HepG2 (cell line): Measurements from ENCODE around the gene CSKMT. TPM values are rescaled to one million over a fixed set of nuclear protein-coding genes. Genes with fewer than 3 reads are reported as not detected.
A peak's percentile ranks its signal among the peaks of the same experiment; 100 is the strongest.

Experiments used
- ATAC-seq: fragments of 200-7000 bp; cut with Tn5 transposase; 3 replicates; pipeline ENCODE4 v1.9.1; 2020; ENCODE audit warnings: mild to moderate bottlenecking, moderate library complexity
- BruUV-seq: library from RNA; stranded (reverse); fragments of 400-500 nt; replicated peaks from 2 replicates; lab custom pipeline; 2021; lab: Mats Ljungman, UMichigan
- CTCF ChIA-PET: fragments of 300-600 bp; formaldehyde crosslinking; extraction: SDS; loops from one replicate; lab custom pipeline; 2021; ENCODE audit warnings: low total read pairs, inconsistent platforms, low intra/inter-chr PET ratio; lab: Yijun Ruan, JAX
- POLR2A ChIA-PET: fragments of 350-600 bp; sonication (Branson Sonifier 250); formaldehyde crosslinking; loops from one replicate; lab custom pipeline; 2020; ENCODE audit warnings: antibody characterized with exemption, inconsistent platforms; lab: Yijun Ruan, JAX
- DNase-seq: peaks from one replicate; pipeline ENCODE4 v3.0.0-alpha.2; 2015; ENCODE audit warnings: low spot score
- FAIRE-seq: peaks from 3 replicates; lab custom pipeline; 2011; peaks lifted over from hg19 to GRCh38; lab: Jason Lieb, UNC
- H2AFZ ChIP-seq: one replicate; pipeline ENCODE4 v1.6.1; 2011; ENCODE audit warnings: low read length, inconsistent platforms
- H3K27ac ChIP-seq: fragments of 300-600 bp; 3 replicates; pipeline ENCODE4 v1.8.0; 2011; ENCODE audit warnings: mixed run types, mild to moderate bottlenecking, mixed read lengths, low read length, inconsistent platforms; ENCODE audit not compliant: insufficient read depth; ENCODE audit errors: extremely low read length
- H3K27me3 ChIP-seq, 2 experiments: fragments of 200-600 bp in 1 of 2; 2 replicates in 1 of 2; 3 replicates in 1 of 2; pipeline versions ENCODE4 v1.6.0 to v1.8.0; 2011; ENCODE audit warnings: low read length in 2 of 2, mild to moderate bottlenecking in 2 of 2, moderate library complexity in 2 of 2, inconsistent platforms in 1 of 2; ENCODE audit not compliant: insufficient read depth in 2 of 2, control insufficient read depth in 1 of 2
- H3K36me3 ChIP-seq, 2 experiments: fragments of 200-600 bp in 1 of 2; replicated peaks in 1 of 2; 2 replicates in 1 of 2; 3 replicates in 1 of 2; pipeline versions ENCODE4 v1.5.1 to v1.8.0; 2011; ENCODE audit warnings: low read length in 2 of 2, inconsistent platforms in 1 of 2; ENCODE audit not compliant: insufficient read depth in 2 of 2, control insufficient read depth in 1 of 2
- H3K4me1 ChIP-seq: 2 replicates; pipeline ENCODE4 v1.5.1; 2012; ENCODE audit warnings: low read length, inconsistent platforms; ENCODE audit not compliant: insufficient read depth
- H3K4me2 ChIP-seq: 2 replicates; pipeline ENCODE4 v1.6.0; 2011; ENCODE audit warnings: low read depth, low read length, inconsistent platforms
- H3K4me3 ChIP-seq, 3 experiments: fragments of 200-600 bp in 1 of 3; sonication (generic), shearing (Covaris generic) in 1 of 3; replicated peaks in 1 of 3; 2 replicates each; pipeline ENCODE4 v1.5.1; 2011 to 2016; ENCODE audit warnings: low read length in 3 of 3, inconsistent platforms in 2 of 3, low read depth in 2 of 3, mild to moderate bottlenecking in 2 of 3, control low read depth in 1 of 3, mixed read lengths in 1 of 3; ENCODE audit not compliant: insufficient read depth in 1 of 3
- H3K79me2 ChIP-seq: one replicate; pipeline ENCODE4 v1.6.1; 2011; ENCODE audit warnings: low read length, inconsistent platforms; ENCODE audit not compliant: insufficient read depth
- H3K9ac ChIP-seq: 2 replicates; pipeline ENCODE4 v1.6.0; 2011; ENCODE audit warnings: mild to moderate bottlenecking, low read depth, low read length, inconsistent platforms; ENCODE audit not compliant: insufficient read depth
- H3K9me3 ChIP-seq: 2 replicates; pipeline ENCODE4 v1.5.1; 2012; ENCODE audit warnings: mild to moderate bottlenecking, low read length
- H4K20me1 ChIP-seq: 2 replicates; pipeline ENCODE4 v1.6.0; 2011; ENCODE audit warnings: inconsistent platforms, mild to moderate bottlenecking, low read length, moderate library complexity; ENCODE audit not compliant: insufficient read depth
- SMC3 ChIP-seq: IDR thresholded peaks from 2 replicates; pipeline ENCODE4 v1.6.1; 2011; ENCODE audit warnings: low read length, improper control_type of control experiment
- STAG1 ChIP-seq: sonication (generic); formaldehyde crosslinking; IDR thresholded peaks from 2 replicates; pipeline ENCODE4 v1.4.0; 2020; ENCODE audit warnings: missing genetic modification reagents
- ZBTB38 ChIP-seq: sonication (generic); formaldehyde crosslinking; IDR thresholded peaks from 2 replicates; pipeline ENCODE4 v1.5.1; 2020; ENCODE audit warnings: mild to moderate bottlenecking, missing genetic modification reagents
- ZKSCAN1 ChIP-seq: fragments of 150-350 bp; IDR thresholded peaks from 2 replicates; pipeline ENCODE4 v1.6.1; 2014; ENCODE audit warnings: low read length
- ZNF510 ChIP-seq: sonication (generic); formaldehyde crosslinking; IDR thresholded peaks from 2 replicates; pipeline ENCODE4 v1.4.0; 2020; ENCODE audit warnings: low read depth, mild to moderate bottlenecking, missing genetic modification reagents
- ZNF530 ChIP-seq: sonication (generic); formaldehyde crosslinking; IDR thresholded peaks from 2 replicates; pipeline ENCODE4 v1.5.0; 2020; ENCODE audit warnings: low read depth, mild to moderate bottlenecking, missing genetic modification reagents
- WGBS: methylation state at CpG from one replicate; pipeline ENCODE4 v1.1.6; 2017; ENCODE audit warnings: low lambda C conversion rate; 5-methylcytosine and 5-hydroxymethylcytosine counted together
- in situ Hi-C: cut with HindIII; loops from 2 replicates; pipeline ENCODE4 v1.10.0; 2017; ENCODE audit warnings: low pct_unique_long_range_greater_than_20kb; ENCODE audit not compliant: extremely low pct_ligation_motif_present
- intact Hi-C: fragments of 100-400 bp; cut with micrococcal nuclease; formaldehyde crosslinking; loops from one replicate; pipeline ENCODE4 v1.10.0; 2022; ENCODE audit not compliant: unreplicated experiment
- polyA plus RNA-seq, 8 experiments: library from polyadenylated mRNA; depleted of rRNA in 3 of 8; stranded (reverse) in 7 of 8; unstranded in 1 of 8; fragments of >200 nt; fragmentation: Illumina TruSeq in 4 of 8; extraction: Trizol in 4 of 8; gene quantifications; 2 replicates each; pipeline versions ENCODE4 v1.2.1 to v1.2.3, GENCODE V29; 2011 to 2016; ENCODE audit warnings: low read depth in 4 of 8, missing spikeins in 1 of 8, mixed read lengths in 1 of 8; ENCODE audit not compliant: insufficient read depth in 1 of 8
- total RNA-seq, 5 experiments: library from RNA; depleted of rRNA; stranded (reverse); fragments of >200 nt; fragmentation: Illumina TruSeq; extraction: Trizol; gene quantifications; 2 replicates each; pipeline ENCODE4 v1.2.3, GENCODE V29; 2016; ENCODE audit warnings: low read depth in 1 of 5
- TF ChIP-seq, protein P1 (sequence below): sonication (generic); formaldehyde crosslinking; IDR thresholded peaks from 2 replicates; pipeline ENCODE4 v1.8.1; 2022; ENCODE audit warnings: low read depth, mild to moderate bottlenecking, missing genetic modification reagents
- TF ChIP-seq, protein P2 (sequence below): sonication (generic); formaldehyde crosslinking; IDR thresholded peaks from 2 replicates; pipeline ENCODE4 v1.4.0; 2020; ENCODE audit warnings: mild to moderate bottlenecking, missing genetic modification reagents
- TF ChIP-seq, protein P3 (sequence below): sonication (generic); formaldehyde crosslinking; IDR thresholded peaks from 2 replicates; pipeline ENCODE4 v1.5.0; 2020; ENCODE audit warnings: mild to moderate bottlenecking, missing genetic modification reagents, borderline replicate concordance
- TF ChIP-seq, protein P4 (sequence below): sonication (generic); formaldehyde crosslinking; IDR thresholded peaks from 2 replicates; pipeline ENCODE4 v1.4.0; 2020; ENCODE audit warnings: missing genetic modification reagents

Gene CSKMT
- total and polyA plus RNA-seq, 2 of the 13 experiments (the other 11 are each of a cell fraction or from before 2014, with no cell fraction given) = 7.6 to 31.8 TPM

DNA sequence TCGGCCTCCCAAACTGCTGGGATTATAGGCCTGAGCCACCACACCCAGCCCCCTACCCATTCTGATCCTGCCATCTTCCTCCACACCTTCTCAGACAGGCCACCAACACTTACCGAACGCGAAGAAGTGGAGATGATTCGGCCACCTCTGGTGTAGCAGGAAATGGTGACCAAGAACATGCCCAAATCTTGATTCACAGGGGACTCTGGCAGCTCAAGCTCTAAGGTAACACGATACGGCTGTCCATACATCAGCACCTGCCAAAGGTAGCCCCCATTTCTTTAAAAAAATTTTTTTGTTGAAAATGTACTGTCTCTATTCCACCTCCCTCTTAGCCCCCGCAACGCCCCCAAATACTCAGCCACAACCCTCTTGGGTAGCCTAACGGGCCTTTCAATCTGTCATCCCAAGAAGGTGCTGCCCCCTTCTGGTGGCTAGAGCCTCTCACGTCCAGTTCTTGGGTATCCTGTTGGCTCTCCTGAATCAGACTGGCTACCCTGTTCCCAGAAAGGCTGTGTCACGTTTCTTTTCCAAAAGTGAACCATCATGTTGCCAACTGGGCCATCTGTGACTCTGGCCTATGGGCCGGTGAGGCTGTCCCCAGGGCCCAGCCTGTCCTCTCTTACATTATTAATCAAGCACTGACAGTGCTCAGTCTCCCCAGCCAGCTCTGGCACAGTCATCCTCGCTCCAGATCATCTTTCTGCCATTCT, 29.5 kb downstream of the CSKMT start:
- H4K20me1 ChIP-seq = no peaks in the 10 kb centered on the region
- no peak overlapping the region for H3K4me2 ChIP-seq
- H3K9me3 ChIP-seq = no peaks in the 10 kb centered on the region
- ChIA-PET CTCF (interaction anchor here (0.8 to 1.6 kb wide), 3 partner anchors 14 to 314 kb away, joined by 3 to 9 read pairs (median 4); partner anchors contain the start of genes EML3 and ROM1), POLR2A (no interaction called here)
- in situ Hi-C loops (no loop called here), intact Hi-C loops (loop anchor here (1.0 kb wide), 1 partner anchor 314 kb away; no protein-coding TSS in a partner anchor)
- H3K9ac ChIP-seq = no peak overlapping the region
- no peak overlapping the region for H2AFZ ChIP-seq
- 79% methylated on average over 14 of the region's 14 CpGs for WGBS
- no peaks in the 10 kb centered on the region for H3K27me3 ChIP-seq
- H3K4me1 ChIP-seq = no peaks in the 10 kb centered on the region
- H3K4me3 ChIP-seq = no peak overlapping the region
- H3K36me3 ChIP-seq = peaks cover 17 to 37% of the 10 kb centered on the region in 2 experiments
- no peak overlapping the region for H3K27ac ChIP-seq
- BruUV-seq = no TSS peak
- peak; percentile 86 for ATAC-seq
- FAIRE-seq = peak; percentile 52
- H3K79me2 ChIP-seq = no peaks in the 10 kb centered on the region
- DNase-seq = peak; percentile 70
- 0 out of 2 replicates have a peak, but pooled peaks have one; percentile 32 for TF ChIP-seq ZBTB38 (CRISPR knock-in tag)
- TF ChIP-seq, protein P1, sequence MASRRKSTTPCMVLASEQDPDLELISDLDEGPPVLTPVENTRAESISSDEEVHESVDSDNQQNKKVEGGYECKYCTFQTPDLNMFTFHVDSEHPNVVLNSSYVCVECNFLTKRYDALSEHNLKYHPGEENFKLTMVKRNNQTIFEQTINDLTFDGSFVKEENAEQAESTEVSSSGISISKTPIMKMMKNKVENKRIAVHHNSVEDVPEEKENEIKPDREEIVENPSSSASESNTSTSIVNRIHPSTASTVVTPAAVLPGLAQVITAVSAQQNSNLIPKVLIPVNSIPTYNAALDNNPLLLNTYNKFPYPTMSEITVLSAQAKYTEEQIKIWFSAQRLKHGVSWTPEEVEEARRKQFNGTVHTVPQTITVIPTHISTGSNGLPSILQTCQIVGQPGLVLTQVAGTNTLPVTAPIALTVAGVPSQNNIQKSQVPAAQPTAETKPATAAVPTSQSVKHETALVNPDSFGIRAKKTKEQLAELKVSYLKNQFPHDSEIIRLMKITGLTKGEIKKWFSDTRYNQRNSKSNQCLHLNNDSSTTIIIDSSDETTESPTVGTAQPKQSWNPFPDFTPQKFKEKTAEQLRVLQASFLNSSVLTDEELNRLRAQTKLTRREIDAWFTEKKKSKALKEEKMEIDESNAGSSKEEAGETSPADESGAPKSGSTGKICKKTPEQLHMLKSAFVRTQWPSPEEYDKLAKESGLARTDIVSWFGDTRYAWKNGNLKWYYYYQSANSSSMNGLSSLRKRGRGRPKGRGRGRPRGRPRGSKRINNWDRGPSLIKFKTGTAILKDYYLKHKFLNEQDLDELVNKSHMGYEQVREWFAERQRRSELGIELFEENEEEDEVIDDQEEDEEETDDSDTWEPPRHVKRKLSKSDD = no peak
- peak; percentile 72 for TF ChIP-seq STAG1 (CRISPR knock-in tag)
- TF ChIP-seq, protein P2, sequence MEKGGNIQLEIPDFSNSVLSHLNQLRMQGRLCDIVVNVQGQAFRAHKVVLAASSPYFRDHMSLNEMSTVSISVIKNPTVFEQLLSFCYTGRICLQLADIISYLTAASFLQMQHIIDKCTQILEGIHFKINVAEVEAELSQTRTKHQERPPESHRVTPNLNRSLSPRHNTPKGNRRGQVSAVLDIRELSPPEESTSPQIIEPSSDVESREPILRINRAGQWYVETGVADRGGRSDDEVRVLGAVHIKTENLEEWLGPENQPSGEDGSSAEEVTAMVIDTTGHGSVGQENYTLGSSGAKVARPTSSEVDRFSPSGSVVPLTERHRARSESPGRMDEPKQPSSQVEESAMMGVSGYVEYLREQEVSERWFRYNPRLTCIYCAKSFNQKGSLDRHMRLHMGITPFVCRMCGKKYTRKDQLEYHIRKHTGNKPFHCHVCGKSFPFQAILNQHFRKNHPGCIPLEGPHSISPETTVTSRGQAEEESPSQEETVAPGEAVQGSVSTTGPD (CRISPR knock-in tag) = no peak
- no peak for TF ChIP-seq ZKSCAN1
- TF ChIP-seq, protein P3, sequence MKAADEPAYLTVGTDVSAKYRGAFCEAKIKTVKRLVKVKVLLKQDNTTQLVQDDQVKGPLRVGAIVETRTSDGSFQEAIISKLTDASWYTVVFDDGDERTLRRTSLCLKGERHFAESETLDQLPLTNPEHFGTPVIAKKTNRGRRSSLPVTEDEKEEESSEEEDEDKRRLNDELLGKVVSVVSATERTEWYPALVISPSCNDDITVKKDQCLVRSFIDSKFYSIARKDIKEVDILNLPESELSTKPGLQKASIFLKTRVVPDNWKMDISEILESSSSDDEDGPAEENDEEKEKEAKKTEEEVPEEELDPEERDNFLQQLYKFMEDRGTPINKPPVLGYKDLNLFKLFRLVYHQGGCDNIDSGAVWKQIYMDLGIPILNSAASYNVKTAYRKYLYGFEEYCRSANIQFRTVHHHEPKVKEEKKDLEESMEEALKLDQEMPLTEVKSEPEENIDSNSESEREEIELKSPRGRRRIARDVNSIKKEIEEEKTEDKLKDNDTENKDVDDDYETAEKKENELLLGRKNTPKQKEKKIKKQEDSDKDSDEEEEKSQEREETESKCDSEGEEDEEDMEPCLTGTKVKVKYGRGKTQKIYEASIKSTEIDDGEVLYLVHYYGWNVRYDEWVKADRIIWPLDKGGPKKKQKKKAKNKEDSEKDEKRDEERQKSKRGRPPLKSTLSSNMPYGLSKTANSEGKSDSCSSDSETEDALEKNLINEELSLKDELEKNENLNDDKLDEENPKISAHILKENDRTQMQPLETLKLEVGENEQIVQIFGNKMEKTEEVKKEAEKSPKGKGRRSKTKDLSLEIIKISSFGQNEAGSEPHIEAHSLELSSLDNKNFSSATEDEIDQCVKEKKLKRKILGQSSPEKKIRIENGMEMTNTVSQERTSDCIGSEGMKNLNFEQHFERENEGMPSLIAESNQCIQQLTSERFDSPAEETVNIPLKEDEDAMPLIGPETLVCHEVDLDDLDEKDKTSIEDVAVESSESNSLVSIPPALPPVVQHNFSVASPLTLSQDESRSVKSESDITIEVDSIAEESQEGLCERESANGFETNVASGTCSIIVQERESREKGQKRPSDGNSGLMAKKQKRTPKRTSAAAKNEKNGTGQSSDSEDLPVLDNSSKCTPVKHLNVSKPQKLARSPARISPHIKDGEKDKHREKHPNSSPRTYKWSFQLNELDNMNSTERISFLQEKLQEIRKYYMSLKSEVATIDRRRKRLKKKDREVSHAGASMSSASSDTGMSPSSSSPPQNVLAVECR (CRISPR knock-in tag) = peak; percentile 25; the same call in 1 of the 2 replicates
- TF ChIP-seq ZNF530 (CRISPR knock-in tag) = no peak
- TF ChIP-seq, protein P4, sequence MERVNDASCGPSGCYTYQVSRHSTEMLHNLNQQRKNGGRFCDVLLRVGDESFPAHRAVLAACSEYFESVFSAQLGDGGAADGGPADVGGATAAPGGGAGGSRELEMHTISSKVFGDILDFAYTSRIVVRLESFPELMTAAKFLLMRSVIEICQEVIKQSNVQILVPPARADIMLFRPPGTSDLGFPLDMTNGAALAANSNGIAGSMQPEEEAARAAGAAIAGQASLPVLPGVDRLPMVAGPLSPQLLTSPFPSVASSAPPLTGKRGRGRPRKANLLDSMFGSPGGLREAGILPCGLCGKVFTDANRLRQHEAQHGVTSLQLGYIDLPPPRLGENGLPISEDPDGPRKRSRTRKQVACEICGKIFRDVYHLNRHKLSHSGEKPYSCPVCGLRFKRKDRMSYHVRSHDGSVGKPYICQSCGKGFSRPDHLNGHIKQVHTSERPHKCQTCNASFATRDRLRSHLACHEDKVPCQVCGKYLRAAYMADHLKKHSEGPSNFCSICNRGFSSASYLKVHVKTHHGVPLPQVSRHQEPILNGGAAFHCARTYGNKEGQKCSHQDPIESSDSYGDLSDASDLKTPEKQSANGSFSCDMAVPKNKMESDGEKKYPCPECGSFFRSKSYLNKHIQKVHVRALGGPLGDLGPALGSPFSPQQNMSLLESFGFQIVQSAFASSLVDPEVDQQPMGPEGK (CRISPR knock-in tag) = peak; percentile 35; the same call in 1 of the 2 replicates
- TF ChIP-seq ZNF510 = 0 out of 2 replicates have a peak, but pooled peaks have one; percentile 30
- peak; percentile 78 for TF ChIP-seq SMC3
